Retinal pigment epithelial cell (primary cell): ENCODE data around the gene TEAD1.

ENCODE experiments used
- DNase-seq: peaks from one replicate; pipeline ENCODE4 v3.0.0-alpha.2; 2010; ENCODE audit warnings: low read depth
- H3K4me3 ChIP-seq: 2 replicates; pipeline ENCODE4 v1.5.1; 2011; ENCODE audit warnings: mild to moderate bottlenecking, low read length, control low read depth, moderate library complexity
- CTCF ChIP-seq: conservative IDR thresholded peaks from 2 replicates; pipeline ENCODE4 v1.5.1; 2011; ENCODE audit warnings: low read depth, low read length, control low read depth, inconsistent platforms

The TEAD1 gene

GRCh38 chr11:12842933-12843636 is 168.9 kb downstream of the TEAD1 start:
- no peak for TF ChIP-seq CTCF
- no peak for DNase-seq
- no peak overlapping the region for H3K4me3 ChIP-seq

GRCh38 chr11:12845163-12845562 is 170.9 kb downstream of the TEAD1 start:
- DNase-seq = no peak
- no peak overlapping the region for H3K4me3 ChIP-seq
- no peak for TF ChIP-seq CTCF

- H3K4me3 ChIP-seq = no peak overlapping the region
- TF ChIP-seq CTCF = no peak
- no peak for DNase-seq
These were observed 171.6 kb downstream of the TEAD1 start for GRCh38 chr11:12845739-12846358.

GRCh38 chr11:12846786-12847615 is 172.8 kb downstream of the TEAD1 start:
- TF ChIP-seq CTCF = no peak
- no peak for DNase-seq
- H3K4me3 ChIP-seq = no peak overlapping the region

GRCh38 chr11:12848413-12848812 is 174.2 kb downstream of the TEAD1 start:
- no peak for TF ChIP-seq CTCF
- DNase-seq = no peak
- no peak overlapping the region for H3K4me3 ChIP-seq

GRCh38 chr11:12853325-12853651 is 179.1 kb downstream of the TEAD1 start:
- no peak for DNase-seq
- H3K4me3 ChIP-seq = no peak overlapping the region
- TF ChIP-seq CTCF = no peak
